HL-60 (cell line): ENCODE results near the gene DHRS7C.

Experiments used
- DNase-seq, 2 experiments: peaks; one replicate each; pipeline ENCODE4 v3.0.0-alpha.2; 2010 to 2020; ENCODE audit warnings: low read depth in 1 of 2, low spot score in 1 of 2
- H3K27ac ChIP-seq: fragments of 250-450 bp; sonication (Bioruptor Pico); replicated peaks from 2 replicates; pipeline ENCODE4 v1.5.1; 2020; ENCODE audit warnings: mild to moderate bottlenecking, moderate library complexity
- H3K27me3 ChIP-seq: fragments of 250-450 bp; sonication (Bioruptor Pico); 2 replicates; pipeline ENCODE4 v1.5.1; 2021; ENCODE audit warnings: mild to moderate bottlenecking, moderate library complexity; ENCODE audit not compliant: insufficient read depth, poor library complexity, severe bottlenecking
- H3K4me3 ChIP-seq: replicated peaks from 2 replicates; pipeline ENCODE4 v1.5.1; 2011; ENCODE audit warnings: mild to moderate bottlenecking, control low read depth, low read length; ENCODE audit not compliant: insufficient read depth
- GABPA ChIP-seq: IDR thresholded peaks from 2 replicates; pipeline ENCODE4 v1.6.1; 2012; ENCODE audit warnings: low read depth
- POLR2AphosphoS5 ChIP-seq: IDR thresholded peaks from 2 replicates; pipeline ENCODE4 v1.6.1; 2012; ENCODE audit warnings: low read depth
- SPI1 ChIP-seq: IDR thresholded peaks from 2 replicates; pipeline ENCODE4 v1.6.1; 2012; ENCODE audit warnings: low read depth, mild to moderate bottlenecking, borderline replicate concordance
- TF ChIP-seq, protein P1 (sequence below): IDR thresholded peaks from one replicate; pipeline ENCODE4 v1.5.1; 2011; ENCODE audit warnings: low read length, control low read depth, inconsistent platforms; ENCODE audit not compliant: insufficient read depth
- TF ChIP-seq, protein P2 (sequence below): IDR thresholded peaks from 2 replicates; pipeline ENCODE4 v1.6.1; 2012; ENCODE audit warnings: low read depth; ENCODE audit not compliant: insufficient replicate concordance

The DHRS7C gene

GRCh38 chr17:9766970-9767369 lies 24.4 kb downstream of the DHRS7C start:
- Histone ChIP-seq H3K27ac (no peak overlapping the region), H3K4me3 (no peak overlapping the region), H3K27me3 (no peaks in the 10 kb centered on the region)
- no peak for DNase-seq
- TF ChIP-seq POLR2AphosphoS5 (no peak), GABPA (no peak), SPI1 (no peak)
- TF ChIP-seq, protein P1, sequence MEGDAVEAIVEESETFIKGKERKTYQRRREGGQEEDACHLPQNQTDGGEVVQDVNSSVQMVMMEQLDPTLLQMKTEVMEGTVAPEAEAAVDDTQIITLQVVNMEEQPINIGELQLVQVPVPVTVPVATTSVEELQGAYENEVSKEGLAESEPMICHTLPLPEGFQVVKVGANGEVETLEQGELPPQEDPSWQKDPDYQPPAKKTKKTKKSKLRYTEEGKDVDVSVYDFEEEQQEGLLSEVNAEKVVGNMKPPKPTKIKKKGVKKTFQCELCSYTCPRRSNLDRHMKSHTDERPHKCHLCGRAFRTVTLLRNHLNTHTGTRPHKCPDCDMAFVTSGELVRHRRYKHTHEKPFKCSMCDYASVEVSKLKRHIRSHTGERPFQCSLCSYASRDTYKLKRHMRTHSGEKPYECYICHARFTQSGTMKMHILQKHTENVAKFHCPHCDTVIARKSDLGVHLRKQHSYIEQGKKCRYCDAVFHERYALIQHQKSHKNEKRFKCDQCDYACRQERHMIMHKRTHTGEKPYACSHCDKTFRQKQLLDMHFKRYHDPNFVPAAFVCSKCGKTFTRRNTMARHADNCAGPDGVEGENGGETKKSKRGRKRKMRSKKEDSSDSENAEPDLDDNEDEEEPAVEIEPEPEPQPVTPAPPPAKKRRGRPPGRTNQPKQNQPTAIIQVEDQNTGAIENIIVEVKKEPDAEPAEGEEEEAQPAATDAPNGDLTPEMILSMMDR = no peak
- TF ChIP-seq, protein P2, sequence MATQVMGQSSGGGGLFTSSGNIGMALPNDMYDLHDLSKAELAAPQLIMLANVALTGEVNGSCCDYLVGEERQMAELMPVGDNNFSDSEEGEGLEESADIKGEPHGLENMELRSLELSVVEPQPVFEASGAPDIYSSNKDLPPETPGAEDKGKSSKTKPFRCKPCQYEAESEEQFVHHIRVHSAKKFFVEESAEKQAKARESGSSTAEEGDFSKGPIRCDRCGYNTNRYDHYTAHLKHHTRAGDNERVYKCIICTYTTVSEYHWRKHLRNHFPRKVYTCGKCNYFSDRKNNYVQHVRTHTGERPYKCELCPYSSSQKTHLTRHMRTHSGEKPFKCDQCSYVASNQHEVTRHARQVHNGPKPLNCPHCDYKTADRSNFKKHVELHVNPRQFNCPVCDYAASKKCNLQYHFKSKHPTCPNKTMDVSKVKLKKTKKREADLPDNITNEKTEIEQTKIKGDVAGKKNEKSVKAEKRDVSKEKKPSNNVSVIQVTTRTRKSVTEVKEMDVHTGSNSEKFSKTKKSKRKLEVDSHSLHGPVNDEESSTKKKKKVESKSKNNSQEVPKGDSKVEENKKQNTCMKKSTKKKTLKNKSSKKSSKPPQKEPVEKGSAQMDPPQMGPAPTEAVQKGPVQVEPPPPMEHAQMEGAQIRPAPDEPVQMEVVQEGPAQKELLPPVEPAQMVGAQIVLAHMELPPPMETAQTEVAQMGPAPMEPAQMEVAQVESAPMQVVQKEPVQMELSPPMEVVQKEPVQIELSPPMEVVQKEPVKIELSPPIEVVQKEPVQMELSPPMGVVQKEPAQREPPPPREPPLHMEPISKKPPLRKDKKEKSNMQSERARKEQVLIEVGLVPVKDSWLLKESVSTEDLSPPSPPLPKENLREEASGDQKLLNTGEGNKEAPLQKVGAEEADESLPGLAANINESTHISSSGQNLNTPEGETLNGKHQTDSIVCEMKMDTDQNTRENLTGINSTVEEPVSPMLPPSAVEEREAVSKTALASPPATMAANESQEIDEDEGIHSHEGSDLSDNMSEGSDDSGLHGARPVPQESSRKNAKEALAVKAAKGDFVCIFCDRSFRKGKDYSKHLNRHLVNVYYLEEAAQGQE = no peak

DNA sequence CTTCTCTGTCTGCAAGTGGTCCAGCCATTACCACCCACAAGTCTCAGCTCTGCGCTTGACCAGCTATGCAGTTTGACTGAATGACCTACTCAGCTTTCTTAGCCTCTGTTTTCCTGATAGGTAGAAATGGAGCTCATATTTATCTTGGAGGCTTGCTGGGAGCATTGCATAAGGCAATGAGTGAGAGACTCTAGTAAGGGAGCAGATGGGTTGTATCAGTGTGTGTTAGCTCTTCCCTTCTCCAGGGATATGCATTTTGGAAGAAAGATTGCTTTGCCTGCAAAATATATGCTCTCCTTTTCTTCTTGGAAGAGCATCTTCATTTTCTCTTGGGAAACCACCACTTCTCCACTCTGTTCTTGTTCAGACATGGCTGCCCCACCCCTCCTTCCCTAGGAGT lies 26.1 kb downstream of the DHRS7C start:
- TF ChIP-seq GABPA (no peak), SPI1 (no peak), POLR2AphosphoS5 (no peak)
- TF ChIP-seq, protein P2 = no peak
- TF ChIP-seq, protein P1 = no peak
- H3K27me3 ChIP-seq = no peaks in the 10 kb centered on the region
- H3K27ac ChIP-seq = no peak overlapping the region
- H3K4me3 ChIP-seq = no peak overlapping the region
- no peak for DNase-seq

DNA sequence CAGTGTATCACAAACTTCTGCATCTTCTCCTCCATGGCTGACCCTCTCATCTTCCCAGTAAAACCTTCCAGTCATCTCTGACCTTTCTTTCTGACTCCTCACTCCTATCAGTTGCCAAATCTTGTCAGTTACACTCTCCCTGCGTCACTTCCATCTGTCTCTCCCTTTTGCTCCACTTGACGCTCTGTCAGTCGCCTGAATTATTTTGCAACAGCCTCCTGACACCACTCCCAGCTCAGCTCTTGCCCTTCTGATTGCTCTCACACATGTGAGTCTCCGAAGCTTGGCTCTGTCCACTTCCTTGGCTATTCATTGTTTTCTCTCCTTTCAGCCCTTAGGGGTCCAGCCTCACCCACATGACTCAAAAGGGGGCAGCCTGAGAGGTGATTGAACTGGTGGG lies 27.7 kb downstream of the DHRS7C start:
- TF ChIP-seq SPI1 (no peak), POLR2AphosphoS5 (no peak), GABPA (no peak)
- TF ChIP-seq, protein P2 = no peak
- TF ChIP-seq, protein P1 = no peak
- no peaks in the 10 kb centered on the region for H3K27me3 ChIP-seq
- H3K4me3 ChIP-seq = no peak overlapping the region
- H3K27ac ChIP-seq = no peak overlapping the region
- DNase-seq = no peak
